Uterus (tissue), 4 donors: ENCODE data around the gene IPO8. TPM values are rescaled to one million over a fixed set of nuclear protein-coding genes. Genes with fewer than 3 reads are reported as not detected.

ENCODE experiments used
- DNase-seq, 2 donors: peaks; one replicate each; pipeline ENCODE4 v3.0.0-alpha.2; 2019 to 2020
- H3K27ac ChIP-seq, 2 donors: fragments of 200-600 bp; sonication (generic); 1 replicate in 1 of 2; 2 replicates in 1 of 2; pipeline ENCODE4 v1.5.1; 2016 to 2018
- H3K27me3 ChIP-seq, 2 donors: fragments of 200-600 bp; sonication (generic); one replicate each; pipeline ENCODE4 v1.5.1; 2018 to 2019; ENCODE audit warnings: control low read depth in 1 of 2
- H3K36me3 ChIP-seq, 2 donors: fragments of 200-600 bp; sonication (generic); one replicate each; pipeline ENCODE4 v1.5.1; 2019; ENCODE audit warnings: control low read depth in 1 of 2
- H3K4me1 ChIP-seq, 2 donors: fragments of 200-600 bp; sonication (generic); one replicate each; pipeline ENCODE4 v1.5.1; 2018 to 2019; ENCODE audit warnings: control low read depth in 1 of 2
- H3K4me3 ChIP-seq, 2 donors: fragments of 200-600 bp; sonication (generic); 1 replicate in 1 of 2; 2 replicates in 1 of 2; pipeline ENCODE4 v1.5.1; 2018 to 2019; ENCODE audit warnings: mild to moderate bottlenecking in 1 of 2
- H3K9me3 ChIP-seq, 2 donors: fragments of 200-600 bp; sonication (generic); one replicate each; pipeline ENCODE4 v1.5.1; 2019; ENCODE audit warnings: control low read depth in 1 of 2
- CTCF ChIP-seq, 4 experiments: fragments of 200-600 bp in 2 of 4; fragments of 450-650 bp in 2 of 4; sonication (generic) in 2 of 4; IDR thresholded peaks; one replicate each; pipeline ENCODE4 v1.5.1; 2016 to 2019; ENCODE audit warnings: antibody characterized with exemption in 4 of 4, mild to moderate bottlenecking in 2 of 4, moderate library complexity in 1 of 4
- POLR2A ChIP-seq, 2 donors: fragments of 450-650 bp; IDR thresholded peaks; one replicate each; pipeline ENCODE4 v1.6.1; 2016; ENCODE audit warnings: antibody characterized with exemption in 2 of 2, mild to moderate bottlenecking in 1 of 2, moderate library complexity in 1 of 2
- intact Hi-C: fragments of 100-400 bp; cut with DNase I; formaldehyde crosslinking; loops from one replicate; pipeline ENCODE4 v1.15.1; 2023; ENCODE audit warnings: low total_unique reads
- total RNA-seq, 4 donors: library from RNA; depleted of rRNA in 3 of 4; stranded (reverse); fragments of >200 nt in 3 of 4; gene quantifications; one replicate each; pipeline versions ENCODE4 v1.1.0 to v1.2.4, GENCODE V29; 2014 to 2023
- donor health status: DM: yes; HTN: yes; CAD: no.

IPO8 gene
- total RNA-seq, 4 donors from 2014 or later, result 11.0 to 53.1 (median 34.2) TPM

GRCh38 chr12:30691122-30691879 is 4.4 kb downstream of the IPO8 start:
- H3K27ac ChIP-seq, result no peak overlapping the region
- intact Hi-C loops, result no loop called here
- no peaks in the 10 kb centered on the region for H3K4me1 ChIP-seq
- no peak for DNase-seq
- TF ChIP-seq POLR2A (IDR thresholded peaks at IDR 0.05), result no peak
- no peak for TF ChIP-seq CTCF (IDR thresholded peaks at IDR 0.05)
- H3K27me3 ChIP-seq, result no peaks in the 10 kb centered on the region
- H3K4me3 ChIP-seq, result no peak overlapping the region
- H3K9me3 ChIP-seq, result no peaks in the 10 kb centered on the region
- H3K36me3 ChIP-seq, result no peaks in the 10 kb centered on the region

- Histone ChIP-seq H3K27me3 (no peaks in the 10 kb centered on the region), H3K4me1 (no peaks in the 10 kb centered on the region), H3K4me3 (no peak overlapping the region), H3K36me3 (no peaks in the 10 kb centered on the region), H3K27ac (no peak overlapping the region), H3K9me3 (no peaks in the 10 kb centered on the region)
- intact Hi-C loops, result no loop called here
- TF ChIP-seq POLR2A (IDR thresholded peaks at IDR 0.05) (no peak), CTCF (IDR thresholded peaks at IDR 0.05) (no peak)
- DNase-seq, result no peak
These were observed 8.2 kb downstream of the IPO8 start for GRCh38 chr12:30687265-30687986.

GRCh38 chr12:30679241-30679640 is 16.4 kb downstream of the IPO8 start:
- no peak overlapping the region for H3K4me3 ChIP-seq
- no peaks in the 10 kb centered on the region for H3K27me3 ChIP-seq
- no peaks in the 10 kb centered on the region for H3K4me1 ChIP-seq
- TF ChIP-seq CTCF (IDR thresholded peaks at IDR 0.05) (no peak), POLR2A (IDR thresholded peaks at IDR 0.05) (no peak)
- no peaks in the 10 kb centered on the region for H3K36me3 ChIP-seq
- no peak for DNase-seq
- no peak overlapping the region for H3K27ac ChIP-seq
- intact Hi-C loops, result no loop called here
- H3K9me3 ChIP-seq, result no peaks in the 10 kb centered on the region

- no peaks in the 10 kb centered on the region for H3K4me1 ChIP-seq
- H3K9me3 ChIP-seq, result no peaks in the 10 kb centered on the region
- no peak overlapping the region for H3K27ac ChIP-seq
- DNase-seq, result no peak
- H3K36me3 ChIP-seq, result no peaks in the 10 kb centered on the region
- H3K4me3 ChIP-seq, result no peak overlapping the region
- H3K27me3 ChIP-seq, result no peaks in the 10 kb centered on the region
- intact Hi-C loops, result no loop called here
- TF ChIP-seq CTCF (IDR thresholded peaks at IDR 0.05) (no peak), POLR2A (IDR thresholded peaks at IDR 0.05) (no peak)
These were observed 17.4 kb downstream of the IPO8 start for GRCh38 chr12:30678221-30678620.

GRCh38 chr12:30661210-30661609 is 34.5 kb downstream of the IPO8 start:
- TF ChIP-seq CTCF (IDR thresholded peaks at IDR 0.05) (no peak), POLR2A (IDR thresholded peaks at IDR 0.05) (no peak)
- H3K4me3 ChIP-seq, result no peak overlapping the region
- no peak for DNase-seq
- H3K36me3 ChIP-seq, result no peaks in the 10 kb centered on the region
- H3K27me3 ChIP-seq, result no peaks in the 10 kb centered on the region
- H3K27ac ChIP-seq, result no peak overlapping the region
- intact Hi-C loops, result no loop called here
- H3K9me3 ChIP-seq, result no peaks in the 10 kb centered on the region
- H3K4me1 ChIP-seq, result no peaks in the 10 kb centered on the region
